Hepatocyte (in vitro differentiated cells): ENCODE measurements around the gene PLXNA3. TPM values are rescaled to one million over a fixed set of nuclear protein-coding genes. Genes with fewer than 3 reads are reported as not detected.

Source experiments
- DNase-seq: peaks from one replicate; pipeline ENCODE4 v3.0.0-alpha.2; 2016; ENCODE audit warnings: low spot score
- H2AFZ ChIP-seq: fragments of 200-600 bp; sonication (generic); 2 replicates; pipeline ENCODE4 v1.6.0; 2016; ENCODE audit warnings: antibody characterized with exemption, mild to moderate bottlenecking
- H3K27ac ChIP-seq: fragments of 200-600 bp; sonication (generic); 2 replicates; pipeline ENCODE4 v1.5.1; 2016; ENCODE audit warnings: mild to moderate bottlenecking
- H3K27me3 ChIP-seq: fragments of 200-600 bp; sonication (generic); 2 replicates; pipeline ENCODE4 v1.6.1; 2016
- H3K36me3 ChIP-seq: fragments of 200-600 bp; sonication (generic); replicated peaks from 2 replicates; pipeline ENCODE4 v1.5.1; 2016; ENCODE audit warnings: low read depth; ENCODE audit not compliant: insufficient read depth
- H3K4me1 ChIP-seq: fragments of 200-600 bp; sonication (generic); 2 replicates; pipeline ENCODE4 v1.5.1; 2016; ENCODE audit warnings: mild to moderate bottlenecking, moderate library complexity; ENCODE audit not compliant: insufficient read depth
- H3K4me2 ChIP-seq: fragments of 200-600 bp; sonication (generic); 2 replicates; pipeline ENCODE4 v1.6.0; 2016
- H3K4me3 ChIP-seq: fragments of 200-600 bp; sonication (generic); 2 replicates; pipeline ENCODE4 v1.5.1; 2016; ENCODE audit warnings: mild to moderate bottlenecking
- H3K79me2 ChIP-seq: fragments of 200-600 bp; sonication (generic); 2 replicates; pipeline ENCODE4 v1.6.0; 2017; ENCODE audit warnings: mild to moderate bottlenecking
- H3K9me2 ChIP-seq: fragments of 200-600 bp; sonication (generic); replicated peaks from 2 replicates; pipeline ENCODE4 v1.6.0; 2017; ENCODE audit warnings: mild to moderate bottlenecking; ENCODE audit not compliant: insufficient read depth
- H3K9me3 ChIP-seq: fragments of 200-600 bp; sonication (generic); 2 replicates; pipeline ENCODE4 v1.5.1; 2016; ENCODE audit warnings: low read depth, mild to moderate bottlenecking
- H4K20me1 ChIP-seq: fragments of 200-600 bp; sonication (generic); 2 replicates; pipeline ENCODE4 v1.6.0; 2016; ENCODE audit warnings: mild to moderate bottlenecking; ENCODE audit not compliant: insufficient read depth, poor library complexity, severe bottlenecking
- EZH2 ChIP-seq: fragments of 200-600 bp; sonication (generic); IDR thresholded peaks from 2 replicates; pipeline ENCODE4 v1.6.1; 2016; ENCODE audit warnings: antibody characterized with exemption, mild to moderate bottlenecking, borderline replicate concordance
- EZH2phosphoT487 ChIP-seq: fragments of 200-600 bp; sonication (generic); IDR thresholded peaks from one replicate; pipeline ENCODE4 v1.6.1; 2018; ENCODE audit warnings: antibody characterized with exemption, mild to moderate bottlenecking, low read depth, moderate library complexity; ENCODE audit not compliant: unreplicated experiment, severe bottlenecking
- WGBS: methylation state at CpG from one replicate; pipeline ENCODE4 v1.1.6; 2016; ENCODE audit warnings: low lambda C conversion rate; ENCODE audit errors: missing lambda C conversion rate; 5-methylcytosine and 5-hydroxymethylcytosine counted together
- polyA plus RNA-seq: library from polyadenylated mRNA; unstranded; fragments of >200 nt; fragmentation: Nextera tagmentation; extraction: Ambion mirVana; gene quantifications from 2 replicates; pipeline ENCODE4 v1.2.1, GENCODE V29; 2016
- total RNA-seq: library from RNA; depleted of rRNA; stranded (reverse); fragments of >200 nt; gene quantifications from 2 replicates; pipeline ENCODE4 v1.2.3, GENCODE V29; 2014
- TF ChIP-seq, protein P1 (sequence below): fragments of 200-600 bp; sonication (generic); IDR thresholded peaks from 2 replicates; pipeline ENCODE4 v1.5.1; 2016; ENCODE audit warnings: antibody characterized with exemption, mild to moderate bottlenecking; ENCODE audit not compliant: poor library complexity

PLXNA3 gene
- total and polyA plus RNA-seq, 2 experiments from 2014 or later = 14.1 to 28.7 TPM

DNA sequence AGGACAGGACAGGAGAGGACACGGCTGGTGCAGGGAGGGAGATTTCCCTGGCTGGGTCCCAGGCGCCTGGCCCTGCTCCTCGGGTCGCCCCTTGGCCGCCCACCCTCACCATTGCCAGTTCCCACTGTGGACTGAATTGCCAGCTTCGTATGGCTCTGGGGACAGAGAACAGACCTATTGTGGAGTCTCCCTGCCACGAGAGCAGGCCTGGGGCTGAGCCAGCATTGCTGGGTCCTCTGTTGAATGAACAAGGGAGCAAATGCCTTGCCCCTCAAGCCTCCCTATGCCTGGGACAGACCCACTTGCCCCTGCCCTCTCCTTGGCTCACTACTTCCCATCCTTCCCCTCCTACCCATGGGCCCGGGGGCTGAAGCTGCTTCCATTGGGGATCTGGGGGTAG is 4.3 kb downstream of the PLXNA3 start:
- no peaks in the 10 kb centered on the region for H3K9me3 ChIP-seq
- H3K4me2 ChIP-seq = no peak overlapping the region
- no peak overlapping the region for H3K4me3 ChIP-seq
- peaks cover 23% of the 10 kb centered on the region for H3K79me2 ChIP-seq
- H3K27me3 ChIP-seq = no peaks in the 10 kb centered on the region
- H2AFZ ChIP-seq = no peak overlapping the region
- 90% methylated on average over 8 of the region's 8 CpGs for WGBS
- no peaks in the 10 kb centered on the region for H3K36me3 ChIP-seq
- TF ChIP-seq EZH2phosphoT487 = no peak
- no peak for DNase-seq
- no peaks in the 10 kb centered on the region for H3K9me2 ChIP-seq
- H4K20me1 ChIP-seq = no peaks in the 10 kb centered on the region
- H3K27ac ChIP-seq = no peak overlapping the region
- no peaks in the 10 kb centered on the region for H3K4me1 ChIP-seq

DNA sequence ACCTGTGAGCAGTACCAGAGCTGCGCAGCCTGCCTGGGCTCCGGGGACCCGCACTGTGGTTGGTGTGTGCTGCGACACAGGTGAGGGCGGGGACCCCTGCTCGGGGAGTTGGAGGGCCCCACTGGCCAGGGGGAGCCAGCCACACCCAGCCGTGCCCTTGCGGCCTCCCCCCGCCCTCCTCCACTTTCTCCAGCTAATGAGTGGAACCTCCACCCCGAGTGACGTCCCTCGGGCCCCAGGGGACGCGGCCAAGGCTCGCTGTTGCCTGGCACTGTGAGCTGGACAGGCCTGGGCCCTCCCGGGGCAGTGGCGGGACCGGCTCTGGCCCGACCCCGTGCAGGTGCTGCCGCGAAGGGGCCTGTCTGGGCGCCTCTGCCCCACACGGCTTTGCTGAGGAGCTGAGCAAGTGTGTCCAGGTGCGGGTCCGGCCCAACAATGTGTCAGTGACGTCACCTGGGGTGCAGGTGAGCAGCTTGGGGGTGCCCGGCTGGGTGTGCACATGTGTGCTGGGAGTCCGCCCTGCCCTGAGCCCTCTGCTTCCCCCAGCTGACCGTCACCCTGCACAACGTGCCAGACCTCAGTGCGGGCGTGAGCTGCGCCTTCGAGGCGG is 5.6 kb downstream of the PLXNA3 start:
- Histone ChIP-seq H3K27me3 (no peaks in the 10 kb centered on the region), H4K20me1 (no peaks in the 10 kb centered on the region), H3K27ac (no peak overlapping the region), H3K36me3 (no peaks in the 10 kb centered on the region), H2AFZ (no peak overlapping the region), H3K4me3 (no peak overlapping the region), H3K9me2 (no peaks in the 10 kb centered on the region), H3K4me1 (no peaks in the 10 kb centered on the region), H3K9me3 (no peaks in the 10 kb centered on the region), H3K4me2 (no peak overlapping the region), H3K79me2 (peaks cover 17% of the 10 kb centered on the region)
- DNase-seq = no peak
- 93% methylated on average over 26 of the region's 36 CpGs for WGBS
- TF ChIP-seq EZH2 = no peak
- TF ChIP-seq, protein P1, sequence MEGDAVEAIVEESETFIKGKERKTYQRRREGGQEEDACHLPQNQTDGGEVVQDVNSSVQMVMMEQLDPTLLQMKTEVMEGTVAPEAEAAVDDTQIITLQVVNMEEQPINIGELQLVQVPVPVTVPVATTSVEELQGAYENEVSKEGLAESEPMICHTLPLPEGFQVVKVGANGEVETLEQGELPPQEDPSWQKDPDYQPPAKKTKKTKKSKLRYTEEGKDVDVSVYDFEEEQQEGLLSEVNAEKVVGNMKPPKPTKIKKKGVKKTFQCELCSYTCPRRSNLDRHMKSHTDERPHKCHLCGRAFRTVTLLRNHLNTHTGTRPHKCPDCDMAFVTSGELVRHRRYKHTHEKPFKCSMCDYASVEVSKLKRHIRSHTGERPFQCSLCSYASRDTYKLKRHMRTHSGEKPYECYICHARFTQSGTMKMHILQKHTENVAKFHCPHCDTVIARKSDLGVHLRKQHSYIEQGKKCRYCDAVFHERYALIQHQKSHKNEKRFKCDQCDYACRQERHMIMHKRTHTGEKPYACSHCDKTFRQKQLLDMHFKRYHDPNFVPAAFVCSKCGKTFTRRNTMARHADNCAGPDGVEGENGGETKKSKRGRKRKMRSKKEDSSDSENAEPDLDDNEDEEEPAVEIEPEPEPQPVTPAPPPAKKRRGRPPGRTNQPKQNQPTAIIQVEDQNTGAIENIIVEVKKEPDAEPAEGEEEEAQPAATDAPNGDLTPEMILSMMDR = no peak
- TF ChIP-seq EZH2phosphoT487 = no peak

DNA sequence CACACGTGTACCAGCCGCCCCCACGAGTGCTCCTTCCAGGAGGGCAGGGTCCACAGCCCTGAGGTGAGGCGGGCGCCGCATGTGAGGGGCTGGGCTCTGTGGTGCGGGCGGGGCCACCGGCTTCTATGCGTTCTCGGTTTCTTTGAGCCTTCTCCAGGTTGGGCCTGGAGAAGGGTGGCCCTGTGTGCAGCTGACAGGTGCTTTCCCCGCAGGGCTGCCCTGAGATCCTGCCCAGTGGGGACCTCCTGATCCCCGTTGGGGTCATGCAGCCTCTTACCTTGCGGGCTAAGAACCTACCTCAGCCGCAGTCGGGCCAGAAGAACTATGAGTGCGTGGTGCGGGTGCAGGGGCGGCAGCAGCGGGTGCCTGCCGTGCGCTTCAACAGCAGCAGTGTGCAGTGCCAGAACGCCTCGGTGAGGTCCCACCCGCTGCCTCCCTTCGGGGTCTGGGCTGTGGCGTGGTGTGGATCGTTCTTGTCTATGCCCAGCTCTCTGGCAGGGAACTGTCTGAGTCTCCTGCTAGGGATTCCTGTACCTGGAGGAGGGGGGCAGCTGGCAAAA is 6.8 kb downstream of the PLXNA3 start:
- no peak for TF ChIP-seq EZH2phosphoT487
- no peak for TF ChIP-seq EZH2
- TF ChIP-seq, protein P1 = no peak
- H3K27ac ChIP-seq = no peak overlapping the region
- H3K9me2 ChIP-seq = no peaks in the 10 kb centered on the region
- no peak for DNase-seq
- H3K9me3 ChIP-seq = no peaks in the 10 kb centered on the region
- peaks cover 6% of the 10 kb centered on the region for H3K79me2 ChIP-seq
- H3K36me3 ChIP-seq = no peaks in the 10 kb centered on the region
- no peak overlapping the region for H2AFZ ChIP-seq
- no peaks in the 10 kb centered on the region for H4K20me1 ChIP-seq
- WGBS = 95% methylated on average over 28 of the region's 28 CpGs
- H3K4me2 ChIP-seq = no peak overlapping the region
- H3K4me1 ChIP-seq = no peaks in the 10 kb centered on the region
- H3K4me3 ChIP-seq = no peak overlapping the region
- H3K27me3 ChIP-seq = no peaks in the 10 kb centered on the region

DNA sequence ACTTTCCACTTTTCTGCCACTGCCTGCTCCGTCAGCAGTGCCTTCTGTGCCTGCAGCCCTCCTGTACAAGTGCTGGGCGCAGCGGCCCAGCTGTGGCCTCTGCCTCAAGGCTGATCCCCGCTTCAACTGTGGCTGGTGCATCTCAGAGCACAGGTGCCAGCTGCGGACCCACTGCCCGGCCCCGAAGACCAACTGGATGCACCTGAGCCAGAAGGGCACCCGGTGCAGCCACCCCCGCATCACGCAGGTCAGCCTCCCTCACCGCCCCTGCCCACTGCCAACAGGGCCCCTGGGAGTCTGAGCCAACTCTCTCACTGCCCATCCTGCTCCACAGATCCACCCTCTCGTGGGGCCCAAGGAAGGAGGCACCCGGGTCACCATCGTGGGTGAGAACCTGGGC is 7.5 kb downstream of the PLXNA3 start:
- no peaks in the 10 kb centered on the region for H3K36me3 ChIP-seq
- no peak overlapping the region for H3K27ac ChIP-seq
- H3K79me2 ChIP-seq = no peaks in the 10 kb centered on the region
- no peak overlapping the region for H2AFZ ChIP-seq
- H3K4me1 ChIP-seq = no peaks in the 10 kb centered on the region
- no peaks in the 10 kb centered on the region for H3K9me2 ChIP-seq
- H3K27me3 ChIP-seq = no peaks in the 10 kb centered on the region
- no peaks in the 10 kb centered on the region for H3K9me3 ChIP-seq
- H3K4me3 ChIP-seq = no peak overlapping the region
- TF ChIP-seq EZH2 (no peak), EZH2phosphoT487 (no peak)
- TF ChIP-seq, protein P1 = no peak
- H4K20me1 ChIP-seq = no peaks in the 10 kb centered on the region
- WGBS = 96% methylated on average over 14 of the region's 14 CpGs
- H3K4me2 ChIP-seq = no peak overlapping the region
- DNase-seq = no peak
